DMS79 (cell line): ENCODE data around the gene ITGA2B.
"Not testable (repeated sequence)": the region's sequence is repeated elsewhere in the genome, so short reads cannot be mapped to it uniquely, and the experiment has no call there.

ENCODE experiments used
- DNase-seq: peaks from one replicate; lab custom pipeline; 2025; lab: John Stamatoyannopoulos, UW

The ITGA2B gene

DNA sequence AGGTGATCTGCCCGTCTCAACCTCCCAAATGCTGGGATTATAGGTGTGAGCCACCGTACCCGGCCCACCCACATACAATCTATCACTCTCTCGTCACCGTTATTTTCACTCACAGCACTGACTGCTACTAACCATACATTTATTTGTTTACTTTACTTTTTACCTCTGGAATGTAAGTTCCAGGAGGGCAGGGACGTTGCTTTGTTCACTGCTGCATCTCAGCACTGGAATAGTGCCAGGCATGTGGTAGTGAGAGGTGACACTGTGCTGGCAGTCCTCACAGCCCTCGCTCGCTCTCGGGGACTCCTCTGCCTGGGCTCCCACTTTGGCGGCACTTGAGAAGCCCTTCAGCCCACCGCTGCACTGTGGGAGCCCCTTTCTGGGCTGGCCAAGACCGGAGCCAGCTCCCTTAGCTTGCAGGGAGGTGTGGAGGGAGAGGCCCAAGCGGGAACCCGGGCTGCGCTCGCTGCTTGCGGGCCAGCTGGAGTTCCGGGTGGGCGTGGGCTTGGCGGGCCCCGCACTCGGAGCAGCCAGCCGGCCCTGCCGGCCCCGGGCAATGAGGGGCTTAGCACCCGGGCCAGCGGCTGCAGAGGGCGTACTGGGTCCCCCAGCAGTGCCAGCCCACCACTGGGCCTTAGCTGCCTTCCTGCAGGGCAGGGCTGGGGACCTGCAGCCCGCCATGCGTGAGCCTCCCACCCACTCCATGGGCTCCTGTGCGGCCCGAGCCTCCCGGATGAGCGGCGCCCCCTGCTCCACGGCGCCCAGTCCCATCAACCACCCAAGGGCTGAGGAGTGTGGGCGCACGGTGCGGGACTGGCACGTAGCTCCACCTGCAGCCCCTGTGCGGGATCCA is 20.8 kb downstream of the ITGA2B start:
- not testable (repeated sequence) for DNase-seq

DNA sequence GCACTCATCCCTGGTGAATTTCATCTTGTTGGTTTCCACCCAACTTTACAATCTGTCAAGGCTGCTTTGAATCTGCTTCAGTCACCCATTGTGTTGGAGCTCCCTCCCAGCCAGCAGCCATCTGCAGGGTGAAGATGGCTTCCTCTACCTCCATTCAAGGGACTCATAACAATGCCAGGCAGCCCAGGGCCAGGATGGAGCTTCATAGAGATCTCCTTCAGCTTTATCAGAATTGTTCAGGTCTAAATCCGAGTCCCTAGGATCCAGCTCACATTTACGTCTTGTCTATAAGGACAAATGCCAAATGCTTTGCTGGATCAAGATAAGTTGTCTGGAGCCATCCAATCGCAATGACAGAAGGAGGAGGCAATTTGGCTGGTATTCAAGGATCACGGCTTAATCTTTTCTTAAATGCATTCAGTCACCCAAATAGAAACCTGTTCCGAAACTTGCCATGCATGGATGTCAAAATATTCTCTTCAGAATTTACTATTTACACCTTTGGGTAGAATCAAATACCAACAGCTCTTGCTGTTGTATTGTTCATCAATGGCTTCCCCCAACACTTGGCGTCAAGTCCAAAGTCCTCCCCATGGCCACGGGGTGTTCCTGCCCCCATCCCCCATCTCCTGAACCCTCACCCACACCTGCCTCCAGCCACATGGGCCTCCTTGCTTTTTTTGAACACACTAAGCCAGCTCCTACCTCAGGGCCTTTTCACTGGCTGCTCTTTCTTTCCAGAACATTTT is 22.0 kb downstream of the ITGA2B start:
- no peak for DNase-seq

- not testable (repeated sequence) for DNase-seq
These were observed 24.4 kb downstream of the ITGA2B start for GRCh38 chr17:44365051-44365450.

DNA sequence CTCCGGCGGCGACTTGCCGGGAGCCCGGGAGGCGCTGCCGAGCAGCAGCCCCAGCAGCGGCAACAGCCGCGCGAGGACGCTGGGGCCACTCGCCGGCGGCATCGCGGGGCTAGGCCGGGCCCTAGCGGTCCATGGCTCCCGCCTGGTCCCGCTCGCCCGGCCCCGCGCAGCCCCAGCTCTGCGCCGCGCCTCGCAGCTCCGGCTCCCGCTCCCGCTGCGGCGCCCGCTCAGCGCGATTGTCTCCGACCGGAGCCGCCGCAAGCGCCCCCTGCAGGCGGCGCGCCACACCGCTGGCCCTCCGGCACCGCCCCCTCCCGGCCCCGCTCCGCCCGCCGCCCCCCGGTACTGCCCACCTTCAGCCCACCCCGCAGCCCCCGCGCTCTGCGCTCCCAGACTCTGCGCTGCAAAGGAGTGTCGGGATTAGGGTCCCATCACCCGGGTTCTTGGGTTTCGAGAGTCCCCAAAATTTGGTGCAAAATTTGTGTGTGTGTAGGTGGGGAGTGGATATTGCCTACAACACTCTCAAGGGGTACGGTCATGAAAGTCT is 25.8 kb downstream of the ITGA2B start, which contains the start of gene FAM171A2:
Gene FAM171A2, minus strand, starts transcription at position 241 of the 547 bp plus-strand sequence. Its CDS starts 139 bp downstream, at position 102.
- no peak for DNase-seq

- no peak for DNase-seq
These were observed 26.4 kb downstream of the ITGA2B start for GRCh38 chr17:44362949-44363612.

DNA sequence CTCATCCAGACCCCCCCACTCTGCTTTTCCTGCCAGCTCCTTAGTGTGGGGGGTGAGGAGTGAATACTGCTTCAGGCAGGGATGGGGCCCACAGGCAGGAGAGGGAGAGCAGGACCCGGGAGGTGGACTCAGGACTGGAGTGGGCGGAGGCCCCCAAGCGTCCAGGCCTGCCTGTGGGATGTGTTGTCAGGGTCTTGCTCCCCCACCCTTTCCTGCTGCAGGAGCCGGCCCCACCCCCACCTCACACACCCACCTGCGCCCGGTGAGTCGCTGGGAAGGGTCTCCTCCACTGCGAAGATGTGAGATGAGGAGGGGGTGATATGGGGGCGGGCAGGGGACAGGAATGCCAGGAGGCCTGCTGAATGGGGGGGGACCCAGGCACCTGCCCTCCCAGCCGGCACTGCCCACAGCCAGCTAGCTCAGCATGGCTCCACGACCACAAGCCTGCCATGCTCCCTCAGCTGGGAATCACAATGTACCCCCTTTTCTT is 26.9 kb downstream of the ITGA2B start:
- no peak for DNase-seq

GRCh38 chr17:44361292-44362260 is 27.9 kb downstream of the ITGA2B start:
- DNase-seq, result peak; percentile 20

DNA sequence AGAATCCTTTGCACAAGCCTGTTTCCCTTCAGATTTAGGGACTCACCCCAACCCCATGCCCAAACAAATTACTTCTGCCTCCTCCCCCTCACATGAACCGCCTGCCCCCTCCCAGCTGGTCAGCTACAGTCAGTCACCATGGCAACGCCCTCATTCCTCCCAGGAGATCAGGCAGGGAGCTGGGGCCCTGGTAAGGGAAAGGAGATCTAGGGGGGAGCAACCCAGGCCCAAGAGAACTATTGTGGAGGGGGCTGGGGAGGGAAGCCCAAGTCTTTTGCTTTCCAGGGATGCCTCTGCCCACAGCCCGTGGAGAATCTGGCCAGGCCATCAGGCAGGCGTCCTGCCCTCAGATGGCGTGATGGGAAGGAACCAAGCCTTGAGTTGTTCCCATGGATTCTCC is 28.6 kb downstream of the ITGA2B start:
- DNase-seq, result no peak

GRCh38 chr17:44360144-44360533 is 29.3 kb downstream of the ITGA2B start:
- DNase-seq, result no peak

- no peak for DNase-seq
These were observed 29.8 kb downstream of the ITGA2B start for GRCh38 chr17:44359458-44360143.

GRCh38 chr17:44359006-44359405 is 30.4 kb downstream of the ITGA2B start:
- no peak for DNase-seq

DNA sequence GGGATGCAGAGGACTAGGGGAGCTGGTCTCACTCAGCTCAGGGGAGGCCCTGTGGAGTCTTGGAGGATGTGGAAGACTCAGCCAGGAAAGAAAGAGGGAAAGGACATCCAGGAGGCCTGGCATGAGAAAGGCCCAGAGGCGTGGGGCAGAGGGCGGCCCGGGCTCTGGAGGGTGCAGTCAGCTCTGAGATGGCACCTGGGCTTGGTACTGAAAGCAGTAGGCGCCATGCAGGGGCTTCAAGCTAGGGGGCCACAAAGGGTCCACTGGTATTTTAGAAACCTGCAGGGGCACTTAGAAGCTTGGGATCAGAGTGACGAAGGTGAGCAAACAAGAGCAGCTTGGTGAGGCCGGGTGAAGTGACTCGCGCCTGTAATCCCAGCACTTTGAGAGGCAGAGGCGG is 31.4 kb downstream of the ITGA2B start:
- DNase-seq, result no peak

DNA sequence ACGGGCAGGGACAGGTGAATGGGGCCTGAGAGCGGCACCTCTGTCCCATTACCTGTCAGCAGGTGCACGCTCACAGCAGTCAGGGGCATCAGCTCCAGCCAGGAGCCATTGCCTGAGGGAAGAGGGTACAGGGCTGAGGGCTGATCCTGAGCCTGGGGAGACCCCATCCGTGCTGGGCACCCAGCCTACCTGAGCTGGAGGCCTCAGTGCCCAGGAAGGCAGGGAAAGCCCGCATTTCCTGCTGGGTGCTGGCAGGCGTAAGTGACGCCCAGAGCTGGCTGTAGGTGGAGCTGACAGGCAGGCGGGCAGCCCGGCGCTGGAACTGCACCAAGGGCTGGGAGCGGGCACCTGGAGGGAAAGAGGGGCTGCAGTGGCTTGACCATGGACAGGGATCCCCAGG is 33.2 kb downstream of the ITGA2B start:
- DNase-seq, result no peak

DNA sequence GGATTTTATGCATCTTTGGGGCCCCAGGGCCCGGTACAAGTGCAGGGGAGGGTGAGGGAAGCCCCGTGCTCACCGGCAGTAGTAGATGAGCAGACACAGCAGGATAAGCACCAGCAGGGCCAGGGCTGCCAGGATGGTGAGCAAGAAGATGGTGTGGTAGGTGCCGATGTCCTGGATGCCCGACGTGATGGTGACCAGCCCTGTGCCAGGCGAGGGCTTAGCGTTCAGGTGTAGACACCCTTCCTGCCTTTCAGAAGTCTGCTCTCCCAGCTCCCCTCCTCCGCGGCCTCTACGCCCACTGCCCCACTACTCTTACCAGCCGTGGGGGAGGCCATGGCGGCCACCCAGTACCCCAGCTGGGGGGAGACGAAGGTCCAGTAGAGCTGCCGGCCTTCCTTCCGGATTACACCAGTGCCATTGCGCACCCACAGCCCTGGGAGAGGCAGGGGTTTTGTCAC is 33.8 kb downstream of the ITGA2B start:
- no peak for DNase-seq

DNA sequence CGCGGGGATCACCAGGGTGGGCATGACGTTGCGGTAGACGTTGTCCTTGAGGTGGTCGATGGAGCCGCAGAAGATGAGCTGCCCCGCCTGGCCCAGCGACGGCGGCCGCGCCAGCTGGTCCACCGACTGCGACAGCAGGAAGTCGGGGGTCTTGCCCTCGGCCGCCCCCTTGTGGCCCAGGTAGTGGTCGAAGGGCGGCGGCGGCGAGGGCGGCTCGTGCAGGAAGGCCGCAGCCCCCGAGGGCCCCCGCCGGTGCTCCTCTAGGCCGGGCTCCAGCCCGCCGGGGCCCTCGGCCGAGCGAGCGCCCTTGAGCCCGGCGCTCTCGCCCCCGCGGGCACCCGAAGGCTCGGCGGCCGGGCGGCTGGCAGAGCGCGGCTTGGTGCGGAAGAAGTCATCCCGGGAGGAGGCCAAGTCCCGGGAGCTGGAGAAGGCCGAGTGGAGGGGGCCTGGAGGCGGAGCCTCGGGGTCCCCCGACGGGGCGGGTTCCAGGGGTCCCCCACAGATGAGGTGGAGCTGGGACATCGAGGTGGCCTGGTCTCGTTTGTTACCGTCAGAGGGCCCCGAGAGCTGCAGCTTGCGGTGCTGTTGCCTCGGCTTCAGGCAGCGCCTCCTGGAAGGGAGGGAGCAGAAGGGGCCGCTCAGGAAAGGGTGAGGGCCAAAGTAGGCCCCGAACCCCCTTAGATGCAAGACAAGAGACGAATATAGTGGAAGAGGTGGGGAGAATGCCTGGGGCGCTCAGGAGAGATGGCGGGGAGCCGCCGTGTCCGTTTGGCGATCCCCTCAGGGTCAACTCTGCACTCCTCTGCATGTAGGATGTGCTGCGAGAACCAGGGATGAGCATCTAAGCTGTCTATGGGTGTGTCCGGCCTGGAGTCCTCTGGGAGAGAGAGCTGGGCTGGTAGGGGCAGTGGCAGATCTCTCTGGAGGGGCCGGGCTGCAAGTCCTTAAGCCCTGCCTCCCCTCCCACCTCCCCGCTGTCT is 34.6 kb downstream of the ITGA2B start:
- no peak for DNase-seq

DNA sequence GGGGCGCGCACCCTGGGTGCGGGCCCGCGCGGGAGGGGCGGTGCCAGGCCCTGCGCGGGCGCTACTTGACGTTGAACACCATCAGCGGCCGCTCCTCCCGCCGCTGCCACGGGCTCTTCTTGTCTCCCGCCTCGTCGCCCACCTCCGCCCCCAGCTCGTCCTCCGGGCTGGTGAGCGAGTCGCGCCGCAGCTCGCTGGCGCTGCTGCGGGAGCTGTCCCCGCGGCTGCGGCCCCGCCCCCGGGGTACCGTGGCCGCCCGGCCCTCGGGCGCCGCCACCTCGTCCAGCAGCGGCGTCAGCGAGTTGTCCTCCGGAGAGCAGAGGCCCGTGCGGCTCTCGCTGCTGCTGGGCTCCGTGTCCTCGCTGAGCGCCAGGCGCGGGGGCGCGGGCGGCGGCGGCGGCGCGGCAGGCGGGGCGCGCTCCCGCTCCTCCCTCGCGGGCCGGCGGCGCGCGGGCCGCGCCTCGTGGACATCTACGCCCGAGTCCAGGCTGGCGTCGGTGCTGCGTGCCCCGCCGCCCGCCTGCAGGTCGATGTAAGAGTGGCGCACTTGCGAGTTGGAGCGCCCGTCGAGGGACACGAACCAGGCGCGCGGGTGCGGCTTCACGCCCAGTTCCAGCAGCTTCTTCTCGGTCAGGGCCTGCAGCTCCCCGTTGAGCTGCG is 35.6 kb downstream of the ITGA2B start:
- DNase-seq, result no peak

GRCh38 chr17:44352828-44353671 is 36.4 kb downstream of the ITGA2B start:
- DNase-seq, result no peak
